ENCODE results near the gene PARPBP.
"Not testable (repeated sequence)": the region's sequence is repeated elsewhere in the genome, so short reads cannot be mapped to it uniquely, and the experiment has no call there.

DNA sequence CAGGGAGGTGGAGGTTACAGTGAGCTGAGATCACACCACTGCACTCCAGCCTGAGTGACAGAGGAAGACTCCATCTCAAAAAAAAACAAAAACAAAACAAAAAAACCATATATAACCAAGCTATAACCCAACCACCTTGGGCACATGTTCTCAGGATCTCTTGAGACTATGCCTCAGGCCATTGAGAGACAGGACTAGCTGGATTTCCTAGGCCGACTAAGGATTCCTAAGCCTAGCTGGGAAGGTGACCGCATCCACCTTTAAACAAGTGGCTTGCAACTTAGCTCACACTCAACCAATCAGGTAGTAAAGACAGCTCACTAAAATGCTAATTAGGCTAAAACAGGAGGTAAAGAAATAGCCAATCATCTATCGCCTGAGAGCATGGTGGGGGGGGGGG lies 35.2 kb downstream of the PARPBP start:
- TF ChIP-seq, protein P1, sequence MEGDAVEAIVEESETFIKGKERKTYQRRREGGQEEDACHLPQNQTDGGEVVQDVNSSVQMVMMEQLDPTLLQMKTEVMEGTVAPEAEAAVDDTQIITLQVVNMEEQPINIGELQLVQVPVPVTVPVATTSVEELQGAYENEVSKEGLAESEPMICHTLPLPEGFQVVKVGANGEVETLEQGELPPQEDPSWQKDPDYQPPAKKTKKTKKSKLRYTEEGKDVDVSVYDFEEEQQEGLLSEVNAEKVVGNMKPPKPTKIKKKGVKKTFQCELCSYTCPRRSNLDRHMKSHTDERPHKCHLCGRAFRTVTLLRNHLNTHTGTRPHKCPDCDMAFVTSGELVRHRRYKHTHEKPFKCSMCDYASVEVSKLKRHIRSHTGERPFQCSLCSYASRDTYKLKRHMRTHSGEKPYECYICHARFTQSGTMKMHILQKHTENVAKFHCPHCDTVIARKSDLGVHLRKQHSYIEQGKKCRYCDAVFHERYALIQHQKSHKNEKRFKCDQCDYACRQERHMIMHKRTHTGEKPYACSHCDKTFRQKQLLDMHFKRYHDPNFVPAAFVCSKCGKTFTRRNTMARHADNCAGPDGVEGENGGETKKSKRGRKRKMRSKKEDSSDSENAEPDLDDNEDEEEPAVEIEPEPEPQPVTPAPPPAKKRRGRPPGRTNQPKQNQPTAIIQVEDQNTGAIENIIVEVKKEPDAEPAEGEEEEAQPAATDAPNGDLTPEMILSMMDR (IDR thresholded peaks at IDR 0.05) = not testable (repeated sequence)
- TF ChIP-seq RXRA (IDR thresholded peaks at IDR 0.05; ENCODE audit: borderline replicate concordance, low read depth); MAX (IDR thresholded peaks at IDR 0.05; ENCODE audit: low read depth); POLR2AphosphoS5 (IDR thresholded peaks at IDR 0.05; ENCODE audit: low read depth, low read length); RCOR1 (IDR thresholded peaks at IDR 0.05; ENCODE audit: low read length): not testable (repeated sequence)

Measured in SK-N-SH (cell line).